Stimulated activated CD4-positive, alpha-beta T cell treated with anti-CD3 and anti-CD28 coated beads, Interleukin-1b, Interleukin-23, amount 100 ng/mL, for 1 hour (primary cell): ENCODE data around the gene ACVRL1.

Experiments
- DNase-seq, 2 donors: peaks; one replicate each; pipeline ENCODE4 v3.0.0-alpha.2; 2020; ENCODE audit warnings: low read depth in 2 of 2

Gene ACVRL1

DNA sequence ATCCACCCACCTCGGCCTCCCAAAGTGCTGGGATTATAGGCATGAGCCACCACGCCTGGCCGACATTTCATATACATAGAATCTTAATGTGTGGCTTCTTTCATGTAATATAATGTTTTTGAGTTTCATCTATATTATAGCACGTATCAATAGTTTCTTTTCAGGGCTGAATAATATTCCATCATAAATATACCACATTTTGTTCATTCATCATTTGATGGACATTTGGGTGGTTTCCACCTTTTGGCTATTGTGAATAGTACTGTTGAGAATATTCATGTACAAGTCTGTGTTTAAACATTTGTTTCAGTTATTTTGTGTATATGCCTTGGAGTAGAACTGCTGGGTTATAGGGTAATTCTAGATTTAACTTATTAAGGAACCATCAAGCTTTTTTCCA lies 56.2 kb downstream of the ACVRL1 start:
- DNase-seq: no peak

DNA sequence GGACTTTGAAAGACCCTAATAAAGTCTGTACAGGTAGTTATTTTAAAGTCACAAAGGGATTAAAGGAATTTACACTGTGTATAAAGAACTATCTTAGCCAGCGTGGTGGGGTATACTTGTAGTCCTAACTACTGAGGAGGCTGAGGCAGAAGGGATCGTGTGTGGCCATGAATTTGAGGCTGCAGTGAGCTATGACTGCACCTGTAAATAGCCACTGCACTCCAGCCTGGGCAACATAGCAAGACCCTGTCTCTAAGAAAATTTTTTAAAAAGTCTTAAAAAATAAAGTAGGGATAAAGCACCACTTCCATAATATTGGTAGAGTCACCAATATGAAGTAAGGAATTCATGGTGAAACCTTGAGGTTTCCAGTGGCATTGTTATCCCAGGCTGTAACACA lies 62.3 kb downstream of the ACVRL1 start:
- DNase-seq: no peak

DNA sequence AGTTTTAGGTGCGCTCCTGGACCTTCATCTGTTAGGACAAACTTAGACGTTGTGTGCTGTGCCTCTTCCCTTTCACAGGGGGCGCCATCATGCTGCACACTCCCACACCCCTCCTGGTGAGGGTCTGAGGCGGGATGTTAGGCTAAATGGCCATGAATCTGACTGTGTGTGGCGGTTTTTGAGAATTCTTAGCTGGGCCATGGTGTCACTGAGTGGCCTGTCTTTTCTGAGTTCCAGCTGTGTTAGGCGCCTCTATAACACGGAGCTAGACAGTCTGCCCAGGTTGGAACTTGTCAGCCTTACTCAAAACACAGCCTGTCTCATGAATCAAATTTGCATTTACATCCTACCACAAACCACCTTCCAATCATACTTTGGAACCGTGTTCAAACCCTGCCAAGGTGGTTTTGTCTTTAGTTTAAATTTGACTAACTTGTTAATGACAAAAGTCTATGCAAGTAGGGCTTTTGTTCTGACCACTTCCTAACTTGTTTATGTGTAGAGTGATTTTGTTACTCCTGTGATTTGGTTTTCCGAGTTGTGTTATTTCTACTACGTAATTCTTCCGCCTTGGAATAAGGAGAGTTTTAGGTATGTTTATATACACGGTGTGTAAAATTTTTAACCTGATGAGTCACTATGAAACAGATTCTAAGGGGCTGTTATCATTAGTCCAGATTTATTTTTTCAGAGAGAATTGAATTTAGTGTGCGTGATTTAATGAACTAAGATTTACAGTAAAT lies 63.8 kb downstream of the ACVRL1 start:
- no peak for DNase-seq

DNA sequence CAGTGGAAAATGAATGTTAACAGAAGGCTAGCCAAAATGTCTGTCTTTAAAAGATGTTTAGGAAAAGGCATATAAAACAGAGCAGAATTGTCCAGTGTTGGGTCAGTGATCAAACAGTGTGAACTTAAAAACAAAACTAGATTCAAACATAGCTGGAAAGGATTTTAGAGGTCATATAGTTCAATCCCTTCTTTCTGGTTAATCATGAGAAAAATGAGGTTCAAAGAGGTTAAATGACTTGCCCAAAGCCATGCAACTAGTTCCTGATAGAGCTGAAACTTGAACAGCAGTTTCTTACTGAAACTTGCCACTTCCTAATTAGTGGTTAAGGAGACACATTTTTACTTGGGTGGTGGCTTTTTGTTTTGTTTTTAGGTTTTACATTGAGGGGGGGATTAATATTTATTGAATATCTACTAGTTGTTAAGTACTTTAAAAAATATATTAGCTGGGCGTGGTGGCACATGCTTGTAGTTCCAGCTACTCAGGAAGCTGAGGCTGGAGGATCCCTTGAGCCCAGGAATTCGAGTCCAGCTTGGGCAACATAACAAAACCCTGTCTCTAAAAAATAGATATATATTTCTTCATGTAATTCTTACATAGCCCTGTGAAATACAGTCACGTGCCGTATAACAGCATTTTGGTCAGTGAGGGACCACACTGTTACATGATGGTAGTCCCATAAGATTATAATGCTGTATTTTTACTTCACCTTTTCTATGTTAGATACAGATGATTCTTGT lies 64.5 kb downstream of the ACVRL1 start:
- no peak for DNase-seq

DNA sequence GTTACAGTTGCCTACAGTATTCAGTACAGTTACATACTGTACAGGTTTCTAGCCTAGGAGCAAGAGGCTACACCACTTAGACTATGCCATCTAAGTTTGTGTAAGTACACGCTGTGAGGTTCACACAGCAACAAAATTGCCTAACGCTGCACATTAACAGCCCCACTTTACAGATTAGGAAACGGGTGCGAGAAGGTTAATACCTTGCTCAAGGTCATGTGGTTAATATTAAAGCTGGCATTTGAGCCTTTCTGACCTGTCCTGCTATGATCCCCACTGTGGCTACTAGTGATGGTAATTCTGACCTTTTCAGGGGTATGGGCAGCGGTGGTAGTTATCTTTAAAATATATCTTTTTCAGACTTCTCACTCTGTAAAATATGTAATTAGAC lies 65.1 kb downstream of the ACVRL1 start:
- no peak for DNase-seq

DNA sequence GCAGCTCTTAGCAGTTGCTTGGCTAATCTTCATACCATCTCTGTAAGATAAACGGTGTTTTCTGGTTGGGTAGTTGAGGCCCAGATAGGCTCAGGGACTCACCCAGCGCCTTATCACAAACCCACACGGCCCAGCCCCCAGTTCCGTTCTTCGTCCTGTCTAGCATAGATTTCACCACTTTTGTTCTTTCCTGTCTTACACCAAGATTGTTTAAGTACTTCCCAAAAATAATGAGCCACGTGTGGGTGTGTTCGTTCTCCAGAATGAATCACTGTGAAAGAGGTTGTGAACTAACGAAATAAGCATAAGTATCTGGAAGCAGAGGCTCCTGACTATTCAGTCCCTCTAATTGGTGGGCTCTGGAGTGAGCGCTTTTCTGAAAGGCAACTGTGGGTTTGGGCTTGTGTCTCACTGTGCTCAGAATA lies 65.6 kb downstream of the ACVRL1 start:
- no peak for DNase-seq
